ENCODE results near the gene MROH7. TPM values are rescaled to one million over a fixed set of nuclear protein-coding genes. Genes with fewer than 3 reads are reported as not detected.

The MROH7 gene
- total RNA-seq, 2 donors from 2014 or later, result 3.7 to 5.5 TPM

GRCh38 chr1:54683453-54683852 is 41.9 kb downstream of the MROH7 start:
- Histone ChIP-seq H3K36me3 (no peaks in the 10 kb centered on the region), H3K9me3 (no peaks in the 10 kb centered on the region), H3K27ac (no peak overlapping the region), H3K4me1 (no peaks in the 10 kb centered on the region), H3K27me3 (no peaks in the 10 kb centered on the region), H3K9ac (ENCODE audit: low read depth in 2 of 2, low read length in 2 of 2) (no peak overlapping the region), H3K4me3 (no peak overlapping the region)
- DNase-seq, result no peak
- intact Hi-C loops (cut with DNase I), result no loop called here
- no peak for TF ChIP-seq CTCF (IDR thresholded peaks at IDR 0.05)

- no peaks in the 10 kb centered on the region for H3K27me3 ChIP-seq
- TF ChIP-seq CTCF (IDR thresholded peaks at IDR 0.05), result no peak
- no peaks in the 10 kb centered on the region for H3K4me1 ChIP-seq
- intact Hi-C loops (cut with DNase I), result no loop called here
- no peak overlapping the region for H3K27ac ChIP-seq
- no peak overlapping the region for H3K9ac ChIP-seq (ENCODE audit: low read depth in 2 of 2, low read length in 2 of 2)
- no peak overlapping the region for H3K4me3 ChIP-seq
- no peak for DNase-seq
- no peaks in the 10 kb centered on the region for H3K36me3 ChIP-seq
- H3K9me3 ChIP-seq, result no peaks in the 10 kb centered on the region
Observed at GRCh38 chr1:54685335-54685905, 43.8 kb downstream of the MROH7 start.

GRCh38 chr1:54686155-54686554 is 44.6 kb downstream of the MROH7 start:
- no peak overlapping the region for H3K27ac ChIP-seq
- H3K27me3 ChIP-seq, result no peaks in the 10 kb centered on the region
- H3K36me3 ChIP-seq, result no peaks in the 10 kb centered on the region
- no peak for TF ChIP-seq CTCF (IDR thresholded peaks at IDR 0.05)
- DNase-seq, result no peak
- no peaks in the 10 kb centered on the region for H3K4me1 ChIP-seq
- H3K9me3 ChIP-seq, result no peaks in the 10 kb centered on the region
- H3K9ac ChIP-seq (ENCODE audit: low read depth in 2 of 2, low read length in 2 of 2), result no peak overlapping the region
- no peak overlapping the region for H3K4me3 ChIP-seq
- intact Hi-C loops (cut with DNase I), result no loop called here

- DNase-seq, result no peak
- H3K9me3 ChIP-seq, result no peaks in the 10 kb centered on the region
- no peaks in the 10 kb centered on the region for H3K27me3 ChIP-seq
- intact Hi-C loops (cut with DNase I), result no loop called here
- no peak overlapping the region for H3K9ac ChIP-seq (ENCODE audit: low read depth in 2 of 2, low read length in 2 of 2)
- TF ChIP-seq CTCF (IDR thresholded peaks at IDR 0.05), result no peak
- H3K4me1 ChIP-seq, result no peaks in the 10 kb centered on the region
- H3K27ac ChIP-seq, result no peak overlapping the region
- no peaks in the 10 kb centered on the region for H3K36me3 ChIP-seq
- H3K4me3 ChIP-seq, result no peak overlapping the region
Observed at GRCh38 chr1:54694771-54695170, 53.2 kb downstream of the MROH7 start.

- Histone ChIP-seq H3K27me3 (no peaks in the 10 kb centered on the region), H3K27ac (no peak overlapping the region), H3K9me3 (no peaks in the 10 kb centered on the region), H3K4me1 (no peaks in the 10 kb centered on the region), H3K9ac (ENCODE audit: low read depth in 2 of 2, low read length in 2 of 2) (no peak overlapping the region), H3K4me3 (no peak overlapping the region), H3K36me3 (no peaks in the 10 kb centered on the region)
- TF ChIP-seq CTCF (IDR thresholded peaks at IDR 0.05), result no peak
- DNase-seq, result no peak
- intact Hi-C loops (cut with DNase I), result no loop called here
Observed at GRCh38 chr1:54695221-54695620, 53.6 kb downstream of the MROH7 start.

All from colonic mucosa (tissue), 4 donors.